GM21515 (cell line): ENCODE results near the gene CEP43.

ENCODE experiments used
- ATAC-seq: cut with Tn5 transposase; IDR thresholded peaks from one replicate; pipeline ENCODE4 v1.9.1; 2021; ENCODE audit not compliant: unreplicated experiment

The CEP43 gene

GRCh38 chr6:166960609-166960978, 38.6 kb upstream of the CEP43 start:
- ATAC-seq: no peak

DNA sequence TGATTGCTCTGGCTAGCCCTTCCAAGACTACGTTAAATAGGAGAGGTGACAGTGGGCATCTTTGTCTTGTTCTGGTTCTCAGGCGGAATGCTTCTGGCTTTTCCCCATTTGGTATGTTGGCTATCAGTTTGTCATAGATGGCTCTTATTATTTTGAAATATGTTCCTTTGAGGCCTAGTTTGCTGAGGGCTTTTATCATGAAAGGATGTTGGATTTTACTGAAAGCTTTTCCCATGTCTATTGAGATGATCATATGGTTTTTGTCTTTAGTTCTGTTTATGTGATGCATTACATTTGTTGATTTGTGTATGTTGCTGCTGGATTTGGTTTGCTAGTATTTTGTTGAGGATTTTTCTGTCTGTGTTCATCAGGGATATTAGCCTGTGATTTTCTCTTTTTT, 32.9 kb upstream of the CEP43 start:
- no peak for ATAC-seq

DNA sequence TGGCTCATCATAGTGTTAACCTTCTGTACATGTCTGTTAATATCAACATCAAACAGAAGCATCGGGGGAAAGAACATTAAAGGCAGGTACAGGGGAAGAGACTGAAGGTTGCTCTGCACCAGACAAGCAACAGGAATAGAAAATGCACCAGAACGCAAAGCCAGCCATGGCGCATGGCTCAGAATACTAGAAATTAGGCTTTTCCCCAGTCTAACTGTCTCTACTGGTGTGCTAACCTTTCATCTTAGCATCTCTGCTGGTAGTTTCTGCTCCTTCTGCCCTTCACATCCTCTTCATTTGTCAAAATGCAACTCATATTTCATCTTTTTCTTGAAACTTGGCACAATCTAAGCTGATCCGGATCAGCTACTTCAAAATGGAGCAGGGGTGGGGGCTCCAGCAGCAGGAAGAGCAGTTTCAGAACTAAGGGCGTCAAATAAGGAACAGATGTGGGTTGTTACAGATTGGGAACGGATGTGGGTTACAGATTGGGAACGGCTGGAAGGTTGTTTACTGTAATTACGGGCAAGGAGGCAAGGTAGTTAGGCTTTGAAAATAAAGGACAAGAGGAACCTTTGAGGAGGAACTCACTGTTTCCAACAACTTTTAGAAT, 29.7 kb upstream of the CEP43 start:
- no peak for ATAC-seq

DNA sequence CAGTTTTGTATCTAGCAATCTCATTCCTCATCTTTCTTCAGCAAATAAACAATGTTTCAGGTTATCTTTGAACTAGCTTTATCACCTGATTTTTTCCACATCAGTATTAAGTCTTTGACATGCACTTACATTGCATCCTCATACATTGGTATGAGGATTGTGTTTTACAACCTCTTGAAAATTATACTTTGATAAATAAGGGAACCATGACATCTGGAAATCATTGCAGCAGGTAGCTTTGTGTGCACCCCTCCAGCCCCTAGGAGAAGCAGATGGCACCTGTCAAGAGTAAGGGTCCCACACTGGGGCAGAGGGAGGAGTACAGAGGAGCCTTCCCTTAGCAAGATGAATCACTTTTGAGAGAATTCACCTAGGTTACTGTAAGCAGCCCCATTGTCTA, 29.1 kb upstream of the CEP43 start:
- no peak for ATAC-seq

DNA sequence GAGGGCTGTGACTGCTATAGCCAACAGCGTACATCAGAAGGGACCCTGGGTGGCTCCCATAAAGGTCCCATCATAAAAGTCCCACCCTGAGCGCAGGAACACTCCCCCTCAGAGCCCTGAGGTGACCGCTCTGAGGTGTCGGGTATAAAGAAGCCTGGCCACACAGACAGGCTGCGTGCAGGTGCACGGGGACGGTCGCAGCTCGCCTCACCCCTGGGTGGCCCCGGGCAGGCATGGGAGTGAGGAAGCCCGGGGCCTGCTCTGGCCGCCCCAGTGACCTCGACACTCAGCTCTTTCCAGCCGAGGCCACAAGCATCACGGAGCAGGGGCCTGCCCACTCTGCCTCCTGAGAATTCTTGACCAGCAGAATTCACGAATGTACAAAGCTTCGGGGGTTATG, 28.4 kb upstream of the CEP43 start:
- ATAC-seq: no peak

GRCh38 chr6:166971271-166971670, 27.9 kb upstream of the CEP43 start:
- no peak for ATAC-seq

- no peak for ATAC-seq
Observed at GRCh38 chr6:166972101-166972500, 27.1 kb upstream of the CEP43 start.

- no peak for ATAC-seq
Observed at GRCh38 chr6:166976636-166977035, 22.6 kb upstream of the CEP43 start.

- no peak for ATAC-seq
Observed at GRCh38 chr6:166977621-166978525, 21.3 kb upstream of the CEP43 start.

- no peak for ATAC-seq
Observed at GRCh38 chr6:166980738-166981137, 18.5 kb upstream of the CEP43 start.

- no peak for ATAC-seq
Observed at GRCh38 chr6:166987448-166987847, 11.7 kb upstream of the CEP43 start.

GRCh38 chr6:166987930-166988329, 11.3 kb upstream of the CEP43 start:
- ATAC-seq: no peak

DNA sequence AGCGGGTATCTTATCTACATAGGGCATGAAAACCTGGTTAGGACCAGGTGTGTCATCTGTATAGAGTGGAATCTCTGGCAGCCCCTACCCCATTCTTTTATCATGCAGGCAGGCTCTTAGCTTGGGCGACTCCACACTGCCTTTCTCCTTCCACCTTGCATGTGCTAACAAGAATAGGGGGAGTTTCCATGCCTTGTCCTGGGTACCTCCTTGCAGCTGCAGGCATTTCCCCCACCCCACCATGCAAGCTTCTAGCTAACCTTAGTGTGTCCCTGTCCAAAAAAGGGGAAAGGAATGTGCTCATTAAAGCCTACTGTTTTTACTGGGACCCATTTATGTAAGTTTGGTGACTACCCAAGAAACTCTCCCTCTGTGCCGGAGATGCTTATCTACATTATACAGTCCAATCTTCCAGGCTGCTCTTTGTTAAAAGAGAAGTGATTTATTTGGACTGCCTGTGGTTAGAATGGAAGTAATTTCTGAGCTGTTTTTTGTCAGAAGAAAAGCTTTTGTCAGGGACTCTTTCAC, 10.5 kb upstream of the CEP43 start:
- ATAC-seq: no peak

DNA sequence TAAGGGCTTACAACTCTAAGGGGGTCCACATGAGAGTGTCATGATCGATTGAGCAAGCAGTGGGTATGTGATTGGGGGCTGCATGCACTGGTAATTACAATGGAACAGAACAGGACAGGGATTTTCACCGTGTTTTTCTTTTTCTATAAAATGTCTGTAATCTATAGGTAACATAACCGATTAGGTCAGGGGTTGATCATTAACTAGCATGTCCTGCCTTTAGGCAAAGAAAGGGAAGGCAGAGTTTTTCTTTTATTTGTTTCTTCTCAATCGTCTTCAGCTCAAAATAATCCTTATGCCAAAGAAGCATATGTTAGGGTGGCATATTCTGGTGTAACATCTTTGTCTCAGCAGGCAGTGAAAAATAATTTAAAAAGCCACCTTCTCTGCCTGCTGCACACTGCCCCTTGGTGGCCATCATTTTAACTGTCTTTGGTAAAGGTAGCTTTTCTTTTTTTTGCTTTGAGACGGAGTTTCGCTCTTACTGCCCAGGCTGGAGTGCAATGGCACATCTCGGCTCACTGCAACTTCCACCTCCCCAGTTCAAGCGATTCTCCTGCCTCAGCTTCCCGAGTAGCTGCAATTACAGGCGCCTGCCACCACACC, 9.7 kb upstream of the CEP43 start:
- ATAC-seq: no peak

DNA sequence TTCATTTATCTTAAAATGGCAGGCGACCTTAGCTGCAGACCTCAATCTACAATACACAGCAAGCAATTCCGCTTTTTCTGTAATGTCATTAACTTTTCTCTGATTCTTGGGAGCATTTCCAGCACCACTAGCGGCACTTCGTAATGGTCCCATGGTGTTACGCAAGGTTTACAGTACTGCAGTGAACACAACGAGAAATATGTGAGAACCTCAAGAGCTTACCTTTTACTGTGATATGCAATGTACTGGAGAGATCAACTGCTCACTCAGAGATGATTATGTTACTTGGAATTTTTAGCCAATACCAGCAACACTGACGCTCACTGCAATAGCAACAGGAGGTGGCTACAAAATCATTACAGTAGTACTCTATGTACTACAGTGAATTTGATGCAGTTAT, 2.8 kb upstream of the CEP43 start:
- ATAC-seq: no peak

DNA sequence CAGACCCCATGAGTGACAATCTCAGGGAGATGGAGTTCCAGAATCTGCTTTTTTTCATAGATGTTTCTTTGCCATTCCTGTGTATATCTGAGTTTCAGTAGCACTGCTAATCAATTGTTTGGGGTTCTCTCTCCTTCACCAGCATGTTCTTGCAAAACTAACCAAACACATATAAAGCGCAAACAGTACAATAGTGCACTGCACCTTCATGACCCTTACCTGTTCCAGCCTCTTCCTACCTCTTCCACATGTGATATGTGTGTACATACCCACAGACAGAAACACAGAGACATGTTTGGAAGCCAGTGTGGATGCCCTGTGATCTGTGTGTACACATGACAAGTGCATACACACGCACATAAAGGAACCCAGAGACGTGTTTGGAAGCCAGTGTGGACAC, 1.8 kb upstream of the CEP43 start:
- no peak for ATAC-seq

DNA sequence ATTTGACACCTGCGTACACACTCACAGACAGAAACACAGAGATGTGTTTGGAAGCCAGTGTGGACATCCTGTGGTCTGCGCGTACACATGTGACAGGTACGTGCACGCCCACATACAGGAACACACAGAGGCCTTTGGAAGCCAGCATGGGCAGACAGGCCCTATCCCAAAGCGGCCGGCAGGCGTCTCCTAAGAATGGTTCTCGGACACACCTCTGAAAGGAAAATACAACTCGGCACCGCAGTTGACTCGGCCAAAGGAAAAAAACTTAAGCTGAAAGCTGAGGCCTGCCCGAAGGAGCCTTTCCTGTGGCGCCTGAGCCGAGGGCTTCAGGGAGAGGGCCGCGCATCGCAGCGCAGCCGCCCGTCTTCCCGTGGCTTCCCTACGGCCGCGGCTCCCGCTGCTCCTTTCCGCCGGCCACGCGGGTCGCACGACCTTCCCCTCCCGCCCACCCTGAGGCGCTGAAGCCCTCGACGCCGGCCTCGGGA, 1.4 kb upstream of the CEP43 start:
- peak; percentile 26 for ATAC-seq

DNA sequence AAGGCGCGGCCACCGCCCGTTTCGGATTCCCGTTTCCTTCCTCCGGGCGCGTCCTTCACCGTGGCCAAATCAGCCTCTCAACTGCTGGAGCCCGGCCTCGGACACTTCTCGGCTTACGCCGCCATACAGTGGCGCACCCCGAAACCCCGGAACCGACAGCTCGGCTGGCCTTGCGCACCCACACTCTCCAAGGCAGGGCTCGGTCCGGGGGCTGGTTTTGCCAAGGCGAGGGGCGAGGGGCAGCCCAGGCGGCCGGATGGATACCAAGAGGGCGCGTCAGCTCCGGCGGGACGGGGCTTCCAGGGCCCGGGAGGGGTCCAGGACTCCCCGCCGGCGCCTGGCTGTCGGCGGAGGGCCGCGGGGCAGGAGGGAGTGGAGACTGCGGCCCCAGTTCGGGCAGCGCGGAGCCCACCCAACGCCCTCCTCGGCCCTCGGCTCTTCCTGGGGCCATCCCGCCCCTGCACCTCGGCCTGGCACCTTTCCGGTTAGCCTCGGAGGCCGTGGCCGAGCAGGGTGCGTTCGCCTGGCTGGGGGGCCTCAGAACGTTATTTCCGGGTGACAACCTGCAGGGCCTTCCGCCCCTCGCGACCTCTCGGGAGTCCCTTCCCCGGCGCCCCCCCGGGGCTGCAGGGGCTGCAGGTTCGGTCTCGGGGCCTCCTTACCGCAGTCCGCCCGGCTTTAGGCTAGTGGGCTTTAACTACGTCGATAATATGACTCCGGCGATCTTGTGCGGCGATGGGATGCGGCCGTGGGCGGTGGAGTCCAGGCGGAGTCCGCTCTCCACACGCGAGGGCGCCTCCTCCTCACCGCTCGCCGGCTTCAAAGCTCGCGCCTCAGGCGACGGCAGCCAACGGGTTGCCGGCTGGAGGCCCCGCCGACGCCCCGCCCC, 697 bp upstream of the CEP43 start:
- peak; percentile 10 for ATAC-seq

DNA sequence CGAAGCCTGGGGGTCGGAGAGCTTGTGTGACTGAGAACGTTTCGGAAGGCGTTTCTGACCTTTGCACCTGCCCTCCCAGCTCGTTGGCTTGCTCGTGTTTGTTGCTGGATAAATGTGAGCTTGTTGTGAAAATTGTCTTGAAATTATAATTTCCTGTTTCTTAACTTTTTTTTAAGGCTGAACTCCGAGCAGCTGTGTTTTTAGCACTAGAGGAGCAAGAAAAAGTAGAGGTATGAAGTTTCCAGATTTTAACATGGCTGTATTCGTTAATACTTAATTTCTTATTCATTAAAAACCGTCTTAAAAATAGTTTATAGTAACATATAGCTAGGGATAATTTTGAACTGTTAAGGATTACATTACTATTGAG, 672 bp downstream of the CEP43 start:
- ATAC-seq: no peak

GRCh38 chr6:167000759-167001158, 1.6 kb downstream of the CEP43 start:
- no peak for ATAC-seq
